Astrocyte of the cerebellum (primary cell): ENCODE results near the gene MTRFR.
"Not testable (repeated sequence)": the region's sequence is repeated elsewhere in the genome, so short reads cannot be mapped to it uniquely, and the experiment has no call there.

ENCODE experiments used
- DNase-seq: peaks from one replicate; pipeline ENCODE4 v3.0.0-alpha.2; 2011; ENCODE audit warnings: low read depth
- H3K4me3 ChIP-seq: 2 replicates; pipeline ENCODE4 v1.5.1; 2011; ENCODE audit warnings: mild to moderate bottlenecking, low read depth, low read length, moderate library complexity
- CTCF ChIP-seq: IDR thresholded peaks from 2 replicates; pipeline ENCODE4 v1.5.1; 2012; ENCODE audit warnings: low read length, low read depth, moderate library complexity, mild to moderate bottlenecking; ENCODE audit errors: missing control alignments
- in situ Hi-C: cut with HindIII; loops from 2 replicates; pipeline ENCODE4 v1.10.0; 2017; ENCODE audit warnings: low sequenced_read_pairs

Gene MTRFR

GRCh38 chr12:123250471-123251383, 17.5 kb downstream of the MTRFR start:
- no peak overlapping the region for H3K4me3 ChIP-seq
- DNase-seq, result no peak
- TF ChIP-seq CTCF, result no peak
- in situ Hi-C loops, result no loop called here

GRCh38 chr12:123251403-123252076, 18.3 kb downstream of the MTRFR start:
- DNase-seq, result no peak
- in situ Hi-C loops, result no loop called here

GRCh38 chr12:123252365-123252764, 19.1 kb downstream of the MTRFR start:
- DNase-seq, in situ Hi-C loops, H3K4me3 ChIP-seq: not testable (repeated sequence)

More at GRCh38 chr12:123251403-123252076, 18.3 kb downstream of the MTRFR start:
- no peak overlapping the region for H3K4me3 ChIP-seq
- TF ChIP-seq CTCF, result no peak

- in situ Hi-C loops, result no loop called here
- H3K4me3 ChIP-seq, result no peak overlapping the region
- no peak for DNase-seq
- no peak for TF ChIP-seq CTCF
Observed at GRCh38 chr12:123253641-123254459, 20.6 kb downstream of the MTRFR start.

GRCh38 chr12:123254853-123255446, 21.7 kb downstream of the MTRFR start:
- TF ChIP-seq CTCF, result no peak

GRCh38 chr12:123258593-123258992, 25.4 kb downstream of the MTRFR start:
- in situ Hi-C loops, result no loop called here
- no peak overlapping the region for H3K4me3 ChIP-seq
- DNase-seq, result no peak
- no peak for TF ChIP-seq CTCF

More at GRCh38 chr12:123254853-123255446, 21.7 kb downstream of the MTRFR start:
- no peak for DNase-seq
- H3K4me3 ChIP-seq, result no peak overlapping the region
- in situ Hi-C loops, result no loop called here
